Raji (cell line): Measurements from ENCODE around the gene ZNF341.

Experiments
- POLR2A ChIP-seq: IDR thresholded peaks from 2 replicates; pipeline ENCODE4 v1.6.1; 2011; ENCODE audit warnings: low read depth, low read length, control low read depth; ENCODE audit not compliant: insufficient read depth

The ZNF341 gene

DNA sequence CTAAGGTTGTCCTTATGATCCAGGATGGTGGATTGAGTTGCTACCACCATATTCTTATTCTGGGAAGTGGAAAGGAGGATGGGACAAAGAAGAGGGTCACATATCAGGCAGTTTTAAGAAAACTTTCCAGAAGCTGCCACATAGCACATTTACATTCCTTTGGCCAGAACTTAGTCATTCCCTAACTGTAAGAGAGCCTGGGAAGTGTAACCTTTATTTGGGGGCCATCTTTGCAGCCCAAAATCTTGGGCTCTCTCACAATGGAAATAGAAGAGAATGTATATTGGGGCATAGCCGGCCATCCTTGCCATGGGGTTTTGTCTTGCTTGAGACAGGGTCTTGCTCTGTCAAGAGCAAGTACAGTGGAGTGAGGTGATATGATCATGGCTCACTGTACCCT is 8.4 kb downstream of the ZNF341 start:
- no peak for TF ChIP-seq POLR2A

GRCh38 chr20:33744181-33744580 is 12.4 kb downstream of the ZNF341 start:
- TF ChIP-seq POLR2A = no peak

GRCh38 chr20:33744773-33745385 is 13.1 kb downstream of the ZNF341 start:
- TF ChIP-seq POLR2A = no peak

DNA sequence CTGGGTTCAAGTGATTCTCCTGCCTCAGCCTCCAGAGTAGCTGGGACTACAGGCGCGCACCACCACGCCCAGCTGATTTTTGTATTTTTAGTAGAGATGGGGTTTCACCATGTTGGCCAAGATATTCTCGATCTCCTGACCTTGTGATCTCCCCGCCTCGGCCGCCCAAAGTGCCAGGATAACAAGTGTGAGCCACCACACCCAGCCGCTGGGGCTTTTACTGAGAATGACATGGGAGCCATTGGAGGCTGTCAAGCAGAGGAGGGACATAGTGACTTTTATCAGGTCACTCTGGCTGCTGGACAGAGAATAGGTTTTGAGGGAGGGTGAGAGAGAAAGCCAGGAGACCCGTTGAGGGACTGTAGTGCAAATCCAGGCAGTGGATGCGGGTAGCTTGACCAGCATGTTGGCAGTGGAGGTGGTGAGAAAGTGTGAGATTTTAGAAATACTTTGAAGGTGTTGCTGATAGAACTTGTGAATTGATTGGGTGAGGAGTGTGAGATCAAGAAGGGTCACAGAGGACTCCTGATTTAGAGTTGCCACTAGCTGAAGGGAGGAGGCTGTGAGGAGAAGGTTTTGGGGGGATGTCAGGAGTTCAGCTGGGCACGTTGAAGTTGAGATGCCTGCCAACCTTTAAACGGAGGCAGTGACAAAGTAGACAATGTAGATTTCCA is 14.7 kb downstream of the ZNF341 start:
- TF ChIP-seq POLR2A = no peak

GRCh38 chr20:33751775-33752174 is 20.0 kb downstream of the ZNF341 start:
- TF ChIP-seq POLR2A = no peak

GRCh38 chr20:33753143-33753542 is 21.3 kb downstream of the ZNF341 start:
- TF ChIP-seq POLR2A = no peak

DNA sequence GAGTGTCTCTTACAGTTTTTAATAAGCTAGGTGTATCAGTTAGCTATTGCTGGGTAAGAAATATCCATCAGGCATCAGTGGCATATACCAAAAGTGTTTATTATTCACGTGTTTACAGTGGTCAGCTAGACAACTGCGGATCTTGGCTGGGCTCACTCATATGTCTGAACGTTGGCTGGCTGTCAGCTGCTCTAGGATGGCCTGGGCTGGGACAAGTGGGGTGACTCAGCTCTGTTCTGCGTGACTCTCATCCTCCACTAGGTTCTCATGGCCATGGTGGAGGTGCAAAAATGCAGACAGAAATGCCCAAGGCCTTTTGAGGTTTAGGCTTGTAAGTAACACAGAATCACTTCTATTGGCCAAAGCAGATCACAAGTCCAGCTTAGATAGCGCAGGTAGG is 22.0 kb downstream of the ZNF341 start:
- TF ChIP-seq POLR2A = no peak

DNA sequence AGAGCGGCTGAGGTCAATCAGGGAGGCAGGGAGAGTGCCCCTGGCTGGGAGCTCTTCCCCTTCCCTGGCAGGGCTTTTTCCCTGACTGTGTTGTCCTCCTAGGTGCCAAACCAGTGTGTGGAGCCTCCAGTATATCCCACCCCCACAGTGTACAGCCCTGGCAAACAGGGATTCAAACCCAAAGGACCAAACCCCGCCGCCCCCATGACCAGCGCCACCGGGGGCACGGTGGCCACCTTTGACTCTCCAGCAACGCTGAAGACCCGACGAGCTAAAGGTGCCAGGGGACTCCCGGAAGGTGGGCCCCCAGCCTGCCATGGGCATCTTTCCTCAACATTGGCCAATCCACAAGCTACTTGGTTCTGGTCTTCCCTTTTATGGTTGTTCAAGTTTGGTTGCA is 25.2 kb downstream of the ZNF341 start:
- TF ChIP-seq POLR2A = no peak

DNA sequence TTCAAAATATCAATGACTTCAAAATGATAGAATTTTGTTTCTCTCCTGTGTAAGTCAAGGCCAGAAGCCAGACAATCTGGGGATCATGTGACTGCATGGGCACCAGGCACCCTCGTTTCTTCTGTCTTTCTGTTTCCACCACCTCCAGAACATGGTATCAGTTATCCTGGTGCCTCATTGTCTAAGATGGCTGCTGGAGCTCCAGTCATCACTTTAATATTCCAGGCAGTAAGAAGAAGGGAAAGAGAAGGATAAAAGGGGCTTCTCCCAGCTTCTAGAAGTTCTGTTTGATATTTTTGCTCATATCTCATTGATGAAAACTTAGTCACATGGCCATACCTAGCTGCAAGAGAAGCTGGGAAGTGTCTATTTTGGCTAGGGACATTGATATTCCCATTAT is 25.7 kb downstream of the ZNF341 start:
- no peak for TF ChIP-seq POLR2A

DNA sequence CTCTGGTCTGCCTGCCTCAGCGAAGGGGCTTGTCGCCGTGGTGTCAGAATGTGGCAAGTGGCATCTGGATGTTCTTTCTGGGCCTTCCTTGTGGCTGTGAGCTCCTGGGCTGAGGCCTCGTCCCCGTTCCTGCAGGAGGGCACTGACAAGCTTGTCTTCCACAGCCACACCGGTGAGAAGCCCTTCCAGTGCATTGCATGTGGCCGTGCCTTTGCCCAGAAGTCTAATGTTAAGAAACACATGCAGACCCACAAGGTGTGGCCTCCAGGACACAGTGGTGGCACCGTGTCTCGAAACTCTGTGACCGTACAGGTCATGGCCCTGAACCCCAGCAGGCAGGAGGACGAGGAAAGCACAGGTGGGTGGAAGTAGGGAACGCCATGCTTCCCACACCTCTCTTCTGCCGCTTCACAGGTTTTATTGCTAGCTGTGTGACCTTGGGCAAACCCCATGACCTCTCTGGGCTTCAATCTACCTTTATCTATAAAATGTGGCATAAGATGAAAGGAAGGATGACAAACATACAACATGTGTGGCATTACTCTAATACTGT is 30.0 kb downstream of the ZNF341 start:
- no peak for TF ChIP-seq POLR2A

DNA sequence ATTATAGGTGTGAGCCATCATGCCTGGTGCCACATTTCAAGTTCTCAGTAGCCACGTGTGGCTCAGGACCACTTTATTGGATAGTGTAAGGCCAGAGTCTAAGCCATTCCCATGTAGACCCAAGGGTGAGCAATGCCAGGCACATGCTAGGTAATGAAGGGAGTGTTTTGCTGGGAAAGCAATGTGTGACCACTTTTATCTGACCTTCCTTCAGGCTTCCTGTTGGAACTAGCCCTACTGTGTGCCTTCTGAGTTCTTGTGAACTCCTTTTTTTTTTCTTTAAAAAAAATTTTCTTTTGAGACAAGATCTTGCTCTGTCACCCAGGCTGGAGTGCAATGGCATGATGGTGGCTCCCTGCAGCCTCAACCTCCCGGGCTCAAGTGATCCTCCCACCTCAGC is 33.3 kb downstream of the ZNF341 start:
- no peak for TF ChIP-seq POLR2A

- no peak for TF ChIP-seq POLR2A
These were observed 33.8 kb downstream of the ZNF341 start for GRCh38 chr20:33765592-33765991.

DNA sequence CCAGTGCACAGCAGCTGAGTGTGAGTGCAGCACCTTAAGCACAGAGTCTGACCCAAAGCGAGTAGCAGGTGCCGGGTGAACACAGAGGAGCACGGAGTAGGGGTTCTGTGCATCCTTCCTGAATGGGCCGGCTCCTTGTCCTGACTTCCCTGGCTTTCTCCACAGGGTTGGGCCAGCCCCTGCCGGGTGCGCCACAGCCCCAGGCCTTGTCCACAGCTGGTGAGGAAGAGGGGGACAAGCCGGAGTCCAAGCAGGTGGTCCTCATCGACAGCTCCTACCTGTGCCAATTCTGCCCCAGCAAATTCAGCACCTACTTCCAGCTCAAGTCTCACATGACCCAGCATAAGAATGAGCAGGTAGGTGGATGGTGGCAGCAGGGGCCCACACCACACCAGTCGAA is 34.9 kb downstream of the ZNF341 start:
- TF ChIP-seq POLR2A = no peak

GRCh38 chr20:33767777-33768138 is 36.0 kb downstream of the ZNF341 start:
- no peak for TF ChIP-seq POLR2A

GRCh38 chr20:33769043-33769442 is 37.2 kb downstream of the ZNF341 start:
- no peak for TF ChIP-seq POLR2A

GRCh38 chr20:33770005-33770404 is 38.2 kb downstream of the ZNF341 start:
- no peak for TF ChIP-seq POLR2A

DNA sequence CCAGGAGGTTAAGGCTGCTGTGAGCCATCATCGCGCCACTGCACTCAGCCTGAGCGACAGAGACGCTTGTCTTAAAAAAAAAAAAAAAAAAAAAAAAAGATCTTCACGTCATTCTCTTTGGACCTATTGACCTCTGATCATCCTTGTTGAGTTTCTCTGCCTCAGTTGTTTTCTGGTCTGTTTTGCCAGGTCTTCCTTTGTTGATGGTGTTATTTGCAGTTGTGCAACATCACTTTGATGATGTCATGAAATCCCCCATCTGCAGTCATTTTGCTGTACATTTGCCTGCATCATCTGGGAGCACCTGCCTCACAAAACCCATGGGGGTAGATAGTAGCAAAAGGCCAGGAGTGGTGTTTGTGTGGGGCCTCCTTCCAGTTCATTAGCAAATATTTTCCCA is 40.1 kb downstream of the ZNF341 start:
- TF ChIP-seq POLR2A = no peak
